RWPE2 (cell line): ENCODE measurements around the gene NAA15.
A peak's percentile ranks its signal among the peaks of the same experiment; 100 is the strongest.
"Not testable (repeated sequence)": the region's sequence is repeated elsewhere in the genome, so short reads cannot be mapped to it uniquely, and the experiment has no call there.

Experiments used
- ATAC-seq: fragments of 200-7000 bp; cut with Tn5 transposase; 3 replicates; pipeline ENCODE4 v1.9.1; 2021; ENCODE audit warnings: low read depth
- DNase-seq: peaks from one replicate; pipeline ENCODE4 v3.0.0-alpha.2; 2020; ENCODE audit warnings: low spot score
- H3K27ac ChIP-seq: fragments of 450-650 bp; 2 replicates; pipeline ENCODE4 v1.5.1; 2017; ENCODE audit warnings: mild to moderate bottlenecking; ENCODE audit not compliant: poor library complexity, severe bottlenecking
- H3K27me3 ChIP-seq: fragments of 250-450 bp; sonication (Bioruptor Pico); 2 replicates; pipeline ENCODE4 v1.5.1; 2021; ENCODE audit warnings: mild to moderate bottlenecking, moderate library complexity; ENCODE audit not compliant: insufficient read depth, poor library complexity, severe bottlenecking
- H3K36me3 ChIP-seq: fragments of 250-450 bp; sonication (Bioruptor Pico); 2 replicates; pipeline ENCODE4 v1.5.1; 2020; ENCODE audit warnings: low read depth, mild to moderate bottlenecking, moderate library complexity
- H3K4me1 ChIP-seq: fragments of 250-450 bp; sonication (Bioruptor Pico); 2 replicates; pipeline ENCODE4 v1.5.1; 2021; ENCODE audit warnings: mild to moderate bottlenecking, moderate library complexity; ENCODE audit not compliant: insufficient read depth, poor library complexity, severe bottlenecking
- H3K4me3 ChIP-seq: fragments of 250-450 bp; sonication (Bioruptor Pico); 2 replicates; pipeline ENCODE4 v1.5.1; 2021; ENCODE audit warnings: mild to moderate bottlenecking, moderate library complexity; ENCODE audit not compliant: severe bottlenecking
- H3K9me3 ChIP-seq: fragments of 250-450 bp; sonication (Bioruptor Pico); 2 replicates; pipeline ENCODE4 v1.5.1; 2021; ENCODE audit warnings: mild to moderate bottlenecking, moderate library complexity; ENCODE audit not compliant: severe bottlenecking
- TF ChIP-seq, protein P1 (sequence below): fragments of 450-650 bp; IDR thresholded peaks from one replicate; pipeline ENCODE4 v1.5.1; 2017; ENCODE audit warnings: mild to moderate bottlenecking, moderate library complexity; ENCODE audit not compliant: poor library complexity, severe bottlenecking

Gene NAA15

DNA sequence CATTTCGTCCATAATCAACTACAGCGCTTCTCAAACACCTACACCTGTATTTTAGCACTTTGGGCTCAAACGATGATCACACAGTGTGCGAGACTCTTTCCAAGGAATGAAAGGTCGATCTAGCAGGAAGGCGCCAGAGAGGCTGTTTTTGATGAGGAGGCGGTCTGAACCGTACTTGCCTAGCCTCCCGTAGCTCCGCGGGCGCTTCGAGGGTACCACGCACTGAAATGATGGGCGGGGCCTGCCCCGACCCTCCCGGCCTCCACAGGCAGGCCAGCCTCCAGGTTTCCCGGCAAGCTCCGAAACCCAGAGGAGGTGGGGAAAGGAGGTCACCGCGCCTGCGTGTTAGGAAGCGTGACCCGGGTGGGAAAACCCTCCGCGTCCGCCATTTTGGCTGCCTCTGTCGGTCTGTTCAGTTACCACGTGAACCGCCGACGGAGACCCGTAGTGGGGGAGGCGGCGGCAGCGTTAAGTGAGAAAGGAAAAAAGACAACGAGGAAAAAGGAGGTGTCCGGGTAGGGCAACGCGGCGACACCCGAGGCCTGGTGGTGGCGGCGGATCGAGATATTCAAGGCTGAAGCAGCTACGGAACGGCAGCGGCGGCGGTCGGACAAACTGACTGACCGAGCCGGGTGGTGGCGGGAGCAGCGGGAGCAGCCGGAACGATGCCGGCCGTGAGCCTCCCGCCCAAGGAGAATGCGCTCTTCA is at the start of gene NAA15:
Gene NAA15 (plus strand): TSS at position 393 of the 708 bp plus-strand sequence. CDS start 273 bp downstream, at position 666.
- peak within 1 kb of the TSS; percentile 81 for H3K4me3 ChIP-seq
- DNase-seq: peak; percentile 97
- peaks cover 34% of the 10 kb centered on the region for H3K4me1 ChIP-seq
- H3K27ac ChIP-seq: peak within 1 kb of the TSS; percentile 77
- ATAC-seq: peak; percentile 84
- H3K36me3 ChIP-seq: peaks cover 35% of the 10 kb centered on the region
- TF ChIP-seq, protein P1, sequence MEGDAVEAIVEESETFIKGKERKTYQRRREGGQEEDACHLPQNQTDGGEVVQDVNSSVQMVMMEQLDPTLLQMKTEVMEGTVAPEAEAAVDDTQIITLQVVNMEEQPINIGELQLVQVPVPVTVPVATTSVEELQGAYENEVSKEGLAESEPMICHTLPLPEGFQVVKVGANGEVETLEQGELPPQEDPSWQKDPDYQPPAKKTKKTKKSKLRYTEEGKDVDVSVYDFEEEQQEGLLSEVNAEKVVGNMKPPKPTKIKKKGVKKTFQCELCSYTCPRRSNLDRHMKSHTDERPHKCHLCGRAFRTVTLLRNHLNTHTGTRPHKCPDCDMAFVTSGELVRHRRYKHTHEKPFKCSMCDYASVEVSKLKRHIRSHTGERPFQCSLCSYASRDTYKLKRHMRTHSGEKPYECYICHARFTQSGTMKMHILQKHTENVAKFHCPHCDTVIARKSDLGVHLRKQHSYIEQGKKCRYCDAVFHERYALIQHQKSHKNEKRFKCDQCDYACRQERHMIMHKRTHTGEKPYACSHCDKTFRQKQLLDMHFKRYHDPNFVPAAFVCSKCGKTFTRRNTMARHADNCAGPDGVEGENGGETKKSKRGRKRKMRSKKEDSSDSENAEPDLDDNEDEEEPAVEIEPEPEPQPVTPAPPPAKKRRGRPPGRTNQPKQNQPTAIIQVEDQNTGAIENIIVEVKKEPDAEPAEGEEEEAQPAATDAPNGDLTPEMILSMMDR: no peak
- H3K27me3 ChIP-seq: no peaks in the 10 kb centered on the region
- H3K9me3 ChIP-seq: no peaks in the 10 kb centered on the region

DNA sequence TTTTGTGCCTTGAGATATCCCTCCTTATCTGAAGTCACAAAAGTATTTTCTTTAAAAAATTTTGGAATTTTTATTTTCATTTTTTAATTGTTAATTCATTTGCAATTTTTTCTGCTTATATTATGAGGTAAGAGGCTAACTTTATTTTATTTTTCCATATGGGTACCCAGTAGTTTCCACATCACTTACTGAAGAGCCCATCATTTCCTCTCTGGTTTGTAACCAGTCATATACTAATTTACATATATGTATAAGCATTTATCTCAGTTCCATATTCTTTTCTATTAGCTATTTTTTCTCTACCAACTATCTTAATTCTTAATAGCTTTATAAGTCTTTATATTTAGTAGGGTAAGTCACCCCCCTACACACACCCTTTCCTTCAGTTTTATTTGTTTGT is 48.3 kb upstream of the NAA15 start:
- TF ChIP-seq, protein P1: no peak
- DNase-seq (no peak), ATAC-seq (no peak)
- H3K27me3 ChIP-seq: no peaks in the 10 kb centered on the region
- H3K27ac ChIP-seq: no peak overlapping the region
- no peaks in the 10 kb centered on the region for H3K36me3 ChIP-seq
- H3K9me3 ChIP-seq: no peaks in the 10 kb centered on the region
- no peaks in the 10 kb centered on the region for H3K4me1 ChIP-seq
- no peak overlapping the region for H3K4me3 ChIP-seq

DNA sequence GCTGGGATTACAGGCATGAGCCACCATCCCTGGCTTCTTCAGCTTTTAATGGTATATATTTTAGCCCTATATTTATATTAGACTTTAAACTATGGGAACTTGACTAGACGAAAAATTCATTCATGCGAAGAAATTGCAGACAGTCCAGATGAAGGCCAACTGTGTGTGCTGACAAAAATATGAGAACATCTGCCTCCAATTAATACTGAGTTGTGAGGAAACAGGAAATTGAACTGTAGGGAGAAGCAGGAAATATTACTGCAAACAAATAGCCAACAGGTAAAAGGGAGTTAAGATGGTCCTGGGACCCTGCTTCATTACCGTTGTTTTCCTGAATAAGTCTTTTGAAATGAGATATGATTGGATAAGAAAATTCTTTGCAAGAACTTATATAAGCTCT is 47.6 kb upstream of the NAA15 start:
- TF ChIP-seq, protein P1: no peak
- H3K36me3 ChIP-seq: no peaks in the 10 kb centered on the region
- no peaks in the 10 kb centered on the region for H3K27me3 ChIP-seq
- no peaks in the 10 kb centered on the region for H3K4me1 ChIP-seq
- no peak overlapping the region for H3K4me3 ChIP-seq
- H3K27ac ChIP-seq: no peak overlapping the region
- ATAC-seq (no peak), DNase-seq (no peak)
- H3K9me3 ChIP-seq: no peaks in the 10 kb centered on the region

DNA sequence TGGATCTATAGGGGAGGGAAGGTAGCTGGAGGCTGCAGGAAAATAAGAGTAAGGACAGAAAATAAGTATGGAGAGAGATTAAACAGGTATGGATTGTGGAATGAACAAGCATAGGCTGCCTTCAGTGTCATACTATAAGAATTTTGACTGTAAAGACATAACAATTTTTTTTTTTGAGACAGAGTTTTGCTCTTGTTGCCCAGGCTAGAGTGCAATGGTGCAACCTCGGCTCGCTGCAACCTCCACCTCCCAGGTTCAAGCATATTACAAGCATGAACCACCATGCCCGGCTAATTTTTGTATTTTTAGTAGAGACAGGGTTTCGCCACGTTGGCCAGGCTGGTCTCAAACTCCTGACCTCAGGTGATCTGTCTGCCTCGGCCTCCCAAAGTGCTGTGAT is 45.7 kb upstream of the NAA15 start:
- not testable (repeated sequence) for H3K4me1 ChIP-seq, DNase-seq, H3K27ac ChIP-seq, H3K27me3 ChIP-seq, ATAC-seq, H3K9me3 ChIP-seq, H3K4me3 ChIP-seq, H3K36me3 ChIP-seq

DNA sequence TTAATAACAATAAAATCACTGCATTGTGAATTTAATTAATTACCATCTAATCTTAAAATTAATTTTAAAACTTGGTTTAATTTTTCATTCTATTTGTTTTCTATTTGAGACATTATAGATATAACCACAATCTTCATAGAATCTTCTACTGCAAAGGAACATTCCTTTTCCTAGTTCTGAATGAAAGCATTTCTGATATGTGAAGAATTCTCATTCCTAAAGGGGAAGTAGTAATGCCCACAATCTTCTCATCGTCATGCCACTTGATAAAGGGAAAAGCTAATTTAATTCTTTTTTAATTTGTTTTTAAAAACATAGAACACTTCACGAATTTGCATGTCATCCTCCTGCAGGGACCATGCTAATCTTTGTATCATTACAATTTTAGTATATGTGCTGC is 45.0 kb upstream of the NAA15 start:
- Histone ChIP-seq H3K4me1 (no peaks in the 10 kb centered on the region), H3K27ac (no peak overlapping the region)
- no peak for DNase-seq

More for the DNA sequence above, 45.0 kb upstream of the NAA15 start:
- Histone ChIP-seq H3K4me3 (no peak overlapping the region), H3K9me3 (no peaks in the 10 kb centered on the region), H3K36me3 (no peaks in the 10 kb centered on the region), H3K27me3 (no peaks in the 10 kb centered on the region)
- TF ChIP-seq, protein P1: no peak
- no peak for ATAC-seq
